ENCODE measurements around the gene LTBP3. TPM values are rescaled to one million over a fixed set of nuclear protein-coding genes. Genes with fewer than 3 reads are reported as not detected.

The LTBP3 gene
- polyA plus RNA-seq, 1 donor from 2014 or later = 4.6 TPM

DNA sequence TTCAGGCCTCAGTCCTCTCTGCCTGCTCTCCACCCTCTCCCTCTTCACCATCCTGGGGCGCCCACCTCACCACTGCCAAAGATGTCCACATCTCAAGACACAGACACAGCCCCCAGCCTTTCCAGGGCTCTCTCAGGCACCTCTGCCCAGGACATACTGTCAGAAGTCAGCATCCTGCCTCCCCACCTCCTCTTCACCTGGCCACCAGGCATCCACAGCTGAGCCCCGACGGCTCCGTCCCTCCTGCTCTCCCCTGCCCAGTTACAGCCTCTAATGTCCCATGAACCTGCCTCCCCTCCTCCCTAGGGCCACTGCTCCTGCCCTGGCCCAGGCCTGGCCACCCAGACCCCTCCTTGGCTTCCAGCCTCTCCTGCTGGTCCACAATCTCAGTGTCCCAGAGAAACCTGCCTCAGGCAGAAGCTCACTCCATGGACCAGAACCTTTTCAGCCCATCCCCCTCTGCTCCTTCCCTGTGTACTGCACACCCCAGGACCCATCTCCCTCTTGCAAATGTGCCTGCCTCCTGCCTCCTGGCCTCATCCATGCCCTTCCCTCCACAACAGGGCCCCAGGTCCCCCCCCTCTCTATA, 3.2 kb downstream of the LTBP3 start:
- H3K4me3 ChIP-seq (ENCODE audit: low read length) = no peak overlapping the region
- no peaks in the 10 kb centered on the region for H3K9me2 ChIP-seq (ENCODE audit: insufficient read depth, low read length)
- H3K36me3 ChIP-seq (ENCODE audit: insufficient read depth, low read length) = no peaks in the 10 kb centered on the region
- H2AFZ ChIP-seq (ENCODE audit: low read depth, low read length) = no peak overlapping the region
- no peaks in the 10 kb centered on the region for H3K27me3 ChIP-seq (ENCODE audit: insufficient read depth, low read depth, low read length)
- H3K4me2 ChIP-seq (ENCODE audit: low read length) = no peak overlapping the region
- TF ChIP-seq SMC3 (conservative IDR thresholded peaks at IDR 0.05; ENCODE audit: poor library complexity) (no peak), EZH2 (IDR thresholded peaks at IDR 0.05; ENCODE audit: borderline replicate concordance, insufficient read depth, low read length, poor library complexity, severe bottlenecking) (no peak)
- H3K9me3 ChIP-seq (ENCODE audit: low read length) = no peaks in the 10 kb centered on the region
- no peaks in the 10 kb centered on the region for H3K79me2 ChIP-seq (replicated peaks; ENCODE audit: insufficient read depth, low read length)
- H3F3A ChIP-seq (ENCODE audit: insufficient read depth, low read length, poor library complexity, severe bottlenecking) = no peaks in the 10 kb centered on the region
- H4K20me1 ChIP-seq (ENCODE audit: insufficient read depth) = no peaks in the 10 kb centered on the region
- no peak overlapping the region for H3K9ac ChIP-seq (ENCODE audit: low read length)
- no peak overlapping the region for H3K27ac ChIP-seq (ENCODE audit: low read length)

DNA sequence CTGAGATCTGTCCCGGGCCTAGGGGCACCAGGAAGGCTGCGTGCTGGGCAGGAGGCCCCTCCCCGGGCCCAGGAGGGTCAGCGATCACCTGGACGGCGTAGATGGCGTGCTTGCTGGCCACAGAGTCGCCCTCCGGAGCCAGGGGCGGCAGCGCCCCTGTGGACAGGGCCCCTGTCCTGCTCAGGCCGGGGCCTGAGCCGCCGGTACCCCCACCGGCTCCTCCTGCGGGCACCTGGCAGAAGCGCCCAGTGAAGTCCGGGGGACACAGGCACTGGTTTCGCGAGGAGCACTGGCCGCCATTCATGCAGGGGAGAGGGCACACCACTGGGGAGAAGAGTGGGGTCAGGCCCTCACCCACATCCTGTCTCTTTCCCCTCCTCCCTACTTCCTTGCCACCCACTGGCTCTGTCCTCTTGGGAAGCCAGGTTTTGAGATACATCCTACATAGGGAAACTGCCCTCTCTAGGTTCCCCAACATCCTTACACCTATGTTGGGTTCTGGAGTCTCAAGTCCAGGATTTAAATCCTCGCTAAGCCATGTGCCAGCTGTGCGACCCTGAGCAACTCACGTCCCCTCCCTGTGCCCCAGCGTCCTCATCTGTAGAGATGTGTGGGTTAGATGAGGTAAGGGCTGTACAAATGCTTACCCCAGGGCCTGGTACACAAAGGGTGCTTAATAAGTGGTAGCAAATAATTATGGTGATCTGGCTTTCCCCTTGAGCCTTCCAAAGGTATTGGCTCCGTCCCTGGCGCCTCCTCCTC, 3.9 kb downstream of the LTBP3 start:
- H3K4me2 ChIP-seq (ENCODE audit: low read length) = no peak overlapping the region
- no peaks in the 10 kb centered on the region for H4K20me1 ChIP-seq (ENCODE audit: insufficient read depth)
- no peaks in the 10 kb centered on the region for H3K79me2 ChIP-seq (replicated peaks; ENCODE audit: insufficient read depth, low read length)
- TF ChIP-seq MXI1 (conservative IDR thresholded peaks at IDR 0.05; ENCODE audit: poor library complexity, severe bottlenecking) (no peak), EZH2 (IDR thresholded peaks at IDR 0.05; ENCODE audit: borderline replicate concordance, insufficient read depth, low read length, poor library complexity, severe bottlenecking) (no peak), SMC3 (conservative IDR thresholded peaks at IDR 0.05; ENCODE audit: poor library complexity) (no peak), TAF1 (IDR thresholded peaks at IDR 0.05; ENCODE audit: low read depth) (no peak), RAD21 (conservative IDR thresholded peaks at IDR 0.05) (no peak), POLR2AphosphoS5 (IDR thresholded peaks at IDR 0.05) (no peak), EP300 (conservative IDR thresholded peaks at IDR 0.05; ENCODE audit: poor library complexity, severe bottlenecking) (no peak)
- TF ChIP-seq, protein P1, sequence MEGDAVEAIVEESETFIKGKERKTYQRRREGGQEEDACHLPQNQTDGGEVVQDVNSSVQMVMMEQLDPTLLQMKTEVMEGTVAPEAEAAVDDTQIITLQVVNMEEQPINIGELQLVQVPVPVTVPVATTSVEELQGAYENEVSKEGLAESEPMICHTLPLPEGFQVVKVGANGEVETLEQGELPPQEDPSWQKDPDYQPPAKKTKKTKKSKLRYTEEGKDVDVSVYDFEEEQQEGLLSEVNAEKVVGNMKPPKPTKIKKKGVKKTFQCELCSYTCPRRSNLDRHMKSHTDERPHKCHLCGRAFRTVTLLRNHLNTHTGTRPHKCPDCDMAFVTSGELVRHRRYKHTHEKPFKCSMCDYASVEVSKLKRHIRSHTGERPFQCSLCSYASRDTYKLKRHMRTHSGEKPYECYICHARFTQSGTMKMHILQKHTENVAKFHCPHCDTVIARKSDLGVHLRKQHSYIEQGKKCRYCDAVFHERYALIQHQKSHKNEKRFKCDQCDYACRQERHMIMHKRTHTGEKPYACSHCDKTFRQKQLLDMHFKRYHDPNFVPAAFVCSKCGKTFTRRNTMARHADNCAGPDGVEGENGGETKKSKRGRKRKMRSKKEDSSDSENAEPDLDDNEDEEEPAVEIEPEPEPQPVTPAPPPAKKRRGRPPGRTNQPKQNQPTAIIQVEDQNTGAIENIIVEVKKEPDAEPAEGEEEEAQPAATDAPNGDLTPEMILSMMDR (IDR thresholded peaks at IDR 0.05; ENCODE audit: poor library complexity, severe bottlenecking) = no peak
- TF ChIP-seq, protein P2, sequence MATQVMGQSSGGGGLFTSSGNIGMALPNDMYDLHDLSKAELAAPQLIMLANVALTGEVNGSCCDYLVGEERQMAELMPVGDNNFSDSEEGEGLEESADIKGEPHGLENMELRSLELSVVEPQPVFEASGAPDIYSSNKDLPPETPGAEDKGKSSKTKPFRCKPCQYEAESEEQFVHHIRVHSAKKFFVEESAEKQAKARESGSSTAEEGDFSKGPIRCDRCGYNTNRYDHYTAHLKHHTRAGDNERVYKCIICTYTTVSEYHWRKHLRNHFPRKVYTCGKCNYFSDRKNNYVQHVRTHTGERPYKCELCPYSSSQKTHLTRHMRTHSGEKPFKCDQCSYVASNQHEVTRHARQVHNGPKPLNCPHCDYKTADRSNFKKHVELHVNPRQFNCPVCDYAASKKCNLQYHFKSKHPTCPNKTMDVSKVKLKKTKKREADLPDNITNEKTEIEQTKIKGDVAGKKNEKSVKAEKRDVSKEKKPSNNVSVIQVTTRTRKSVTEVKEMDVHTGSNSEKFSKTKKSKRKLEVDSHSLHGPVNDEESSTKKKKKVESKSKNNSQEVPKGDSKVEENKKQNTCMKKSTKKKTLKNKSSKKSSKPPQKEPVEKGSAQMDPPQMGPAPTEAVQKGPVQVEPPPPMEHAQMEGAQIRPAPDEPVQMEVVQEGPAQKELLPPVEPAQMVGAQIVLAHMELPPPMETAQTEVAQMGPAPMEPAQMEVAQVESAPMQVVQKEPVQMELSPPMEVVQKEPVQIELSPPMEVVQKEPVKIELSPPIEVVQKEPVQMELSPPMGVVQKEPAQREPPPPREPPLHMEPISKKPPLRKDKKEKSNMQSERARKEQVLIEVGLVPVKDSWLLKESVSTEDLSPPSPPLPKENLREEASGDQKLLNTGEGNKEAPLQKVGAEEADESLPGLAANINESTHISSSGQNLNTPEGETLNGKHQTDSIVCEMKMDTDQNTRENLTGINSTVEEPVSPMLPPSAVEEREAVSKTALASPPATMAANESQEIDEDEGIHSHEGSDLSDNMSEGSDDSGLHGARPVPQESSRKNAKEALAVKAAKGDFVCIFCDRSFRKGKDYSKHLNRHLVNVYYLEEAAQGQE (IDR thresholded peaks at IDR 0.05; ENCODE audit: borderline replicate concordance) = no peak
- H3K36me3 ChIP-seq (ENCODE audit: insufficient read depth, low read length) = no peaks in the 10 kb centered on the region
- H3K27ac ChIP-seq (ENCODE audit: low read length) = no peak overlapping the region
- no peak overlapping the region for H2AFZ ChIP-seq (ENCODE audit: low read depth, low read length)
- no peak overlapping the region for H3K9ac ChIP-seq (ENCODE audit: low read length)
- no peak overlapping the region for H3K4me3 ChIP-seq (ENCODE audit: low read length)
- H3K9me2 ChIP-seq (ENCODE audit: insufficient read depth, low read length) = no peaks in the 10 kb centered on the region
- H3K9me3 ChIP-seq (ENCODE audit: low read length) = no peaks in the 10 kb centered on the region
- no peaks in the 10 kb centered on the region for H3F3A ChIP-seq (ENCODE audit: insufficient read depth, low read length, poor library complexity, severe bottlenecking)
- no peaks in the 10 kb centered on the region for H3K27me3 ChIP-seq (ENCODE audit: insufficient read depth, low read depth, low read length)

Data from neural cell (in vitro differentiated cells).